Bronchial epithelial cell (primary cell): ENCODE data around the gene STX19. TPM values are rescaled to one million over a fixed set of nuclear protein-coding genes. Genes with fewer than 3 reads are reported as not detected.
A peak's percentile ranks its signal among the peaks of the same experiment; 100 is the strongest.

ENCODE experiments used
- DNase-seq: peaks from one replicate; pipeline ENCODE4 v3.0.0-alpha.2; 2010; ENCODE audit warnings: low read depth
- FAIRE-seq: peaks from 2 replicates; lab custom pipeline; 2011; peaks lifted over from hg19 to GRCh38; lab: Jason Lieb, UNC
- H3K27me3 ChIP-seq: 2 replicates; pipeline ENCODE4 v1.5.1; 2011; ENCODE audit warnings: low read length; ENCODE audit not compliant: control insufficient read depth, insufficient read depth
- H3K36me3 ChIP-seq: 2 replicates; pipeline ENCODE4 v1.5.1; 2011; ENCODE audit warnings: low read length; ENCODE audit not compliant: control insufficient read depth, insufficient read depth
- H3K4me3 ChIP-seq: 2 replicates; pipeline ENCODE4 v1.5.1; 2011; ENCODE audit warnings: mild to moderate bottlenecking, low read depth, low read length, control low read depth
- CTCF ChIP-seq: IDR thresholded peaks from 2 replicates; pipeline ENCODE4 v1.5.1; 2011; ENCODE audit warnings: mild to moderate bottlenecking, moderate library complexity, low read length, control low read depth, inconsistent platforms; ENCODE audit not compliant: insufficient read depth, severe bottlenecking
- total RNA-seq: library from RNA; depleted of rRNA; stranded (reverse); fragments of >200 nt; gene quantifications from 2 replicates; pipeline ENCODE4 v1.2.1, GENCODE V29; 2014

The STX19 gene
- total RNA-seq, 1 donor from 2014 or later: 0.53 TPM

GRCh38 chr3:94001827-94002495 lies 26.4 kb downstream of the STX19 start:
- no peak for FAIRE-seq
- no peaks in the 10 kb centered on the region for H3K27me3 ChIP-seq

DNA sequence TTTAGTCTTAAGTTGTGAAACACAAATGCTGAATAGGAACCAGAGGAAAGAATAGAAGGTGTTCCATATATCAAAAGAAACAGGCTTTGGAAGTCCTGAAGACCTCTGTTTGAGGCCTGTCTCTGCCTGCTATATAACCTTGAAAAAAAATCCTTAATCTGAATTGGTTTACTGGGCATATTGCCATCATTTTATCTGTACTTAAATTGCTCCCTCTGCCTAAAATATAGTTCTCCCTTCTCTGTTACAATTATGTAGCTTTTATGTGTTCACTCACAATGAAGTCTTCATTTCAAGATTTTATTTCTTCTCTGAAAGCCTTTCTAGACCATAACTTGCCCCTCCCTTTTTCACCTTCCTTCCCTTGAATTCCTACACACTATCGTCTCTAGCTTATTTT lies 27.2 kb downstream of the STX19 start:
- FAIRE-seq: no peak
- no peaks in the 10 kb centered on the region for H3K27me3 ChIP-seq
- TF ChIP-seq CTCF: no peak
- no peak for DNase-seq
- no peak overlapping the region for H3K4me3 ChIP-seq
- H3K36me3 ChIP-seq: no peaks in the 10 kb centered on the region

More at GRCh38 chr3:94001827-94002495, 26.4 kb downstream of the STX19 start:
- TF ChIP-seq CTCF: no peak
- Histone ChIP-seq H3K36me3 (no peaks in the 10 kb centered on the region), H3K4me3 (no peak overlapping the region)
- DNase-seq: no peak

DNA sequence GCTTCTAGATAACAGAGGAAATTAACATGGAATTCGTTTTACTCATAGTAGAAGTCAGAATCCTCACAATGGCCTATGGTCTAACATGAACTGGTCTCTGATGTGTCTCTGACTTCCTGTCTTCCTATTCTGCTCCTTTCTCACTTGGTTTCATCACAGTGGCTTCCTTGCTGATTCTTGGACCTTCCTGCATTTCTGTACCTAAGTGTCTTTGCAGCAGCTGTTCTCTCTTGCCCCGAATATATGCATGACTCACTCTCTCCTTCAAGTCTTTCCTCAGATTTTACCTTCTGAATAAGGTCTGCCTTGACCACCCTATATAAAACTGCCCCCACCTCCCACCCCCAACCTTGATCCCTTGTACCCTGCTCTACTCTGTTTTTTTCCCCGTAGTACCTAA lies 34.3 kb downstream of the STX19 start:
- no peak overlapping the region for H3K4me3 ChIP-seq
- DNase-seq: peak; percentile 17
- FAIRE-seq: no peak
- H3K36me3 ChIP-seq: no peaks in the 10 kb centered on the region
- no peak for TF ChIP-seq CTCF
- H3K27me3 ChIP-seq: no peaks in the 10 kb centered on the region

DNA sequence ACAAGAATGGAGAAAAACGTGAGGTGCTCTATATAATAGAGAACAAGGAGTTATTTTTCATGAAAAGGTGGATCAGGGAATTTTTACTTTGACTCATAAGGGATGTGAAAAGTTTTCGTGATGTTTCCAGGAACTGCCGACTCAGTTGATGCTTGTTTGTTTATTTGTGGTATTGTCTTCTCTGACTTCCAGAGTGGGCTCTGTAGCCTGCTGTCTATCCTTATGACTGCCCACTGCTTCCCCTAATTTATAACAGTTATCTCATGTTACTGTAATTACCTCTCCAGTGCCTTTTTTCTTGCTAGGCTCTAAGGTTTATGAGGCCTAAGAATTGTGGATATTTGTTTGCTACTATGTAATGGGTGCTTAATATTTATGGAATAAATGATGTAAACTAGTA lies 36.2 kb downstream of the STX19 start:
- Histone ChIP-seq H3K27me3 (no peaks in the 10 kb centered on the region), H3K4me3 (no peak overlapping the region), H3K36me3 (peaks cover 2% of the 10 kb centered on the region)
- DNase-seq (no peak), FAIRE-seq (no peak)
- no peak for TF ChIP-seq CTCF

- Histone ChIP-seq H3K36me3 (peaks cover 2% of the 10 kb centered on the region), H3K4me3 (no peak overlapping the region), H3K27me3 (no peaks in the 10 kb centered on the region)
- DNase-seq: no peak
- no peak for TF ChIP-seq CTCF
- no peak for FAIRE-seq
These were observed 36.8 kb downstream of the STX19 start for GRCh38 chr3:93991631-93992030.

- DNase-seq: no peak
- no peak for TF ChIP-seq CTCF
- Histone ChIP-seq H3K27me3 (no peaks in the 10 kb centered on the region), H3K4me3 (no peak overlapping the region), H3K36me3 (peaks cover 2% of the 10 kb centered on the region)
- FAIRE-seq: no peak
These were observed 39.2 kb downstream of the STX19 start for GRCh38 chr3:93989241-93989640.
